GM12891 (cell line): ENCODE results near the gene DRD4.

Source experiments
- DNase-seq: peaks from one replicate; pipeline ENCODE4 v3.0.0; 2011; ENCODE audit warnings: low spot score; ENCODE audit not compliant: insufficient read length
- FAIRE-seq: peaks from 2 replicates; lab custom pipeline; 2011; peaks lifted over from hg19 to GRCh38; lab: Jason Lieb, UNC
- PAX5 ChIP-seq: IDR thresholded peaks from 2 replicates; pipeline ENCODE4 v1.6.1; 2011; ENCODE audit warnings: low read length, moderate library complexity, mild to moderate bottlenecking; ENCODE audit not compliant: insufficient read depth, severe bottlenecking
- POLR2A ChIP-seq: IDR thresholded peaks from 2 replicates; pipeline ENCODE4 v1.6.1; 2011; ENCODE audit warnings: low read depth, low read length, control low read depth
- POLR2AphosphoS5 ChIP-seq: IDR thresholded peaks from 2 replicates; pipeline ENCODE4 v1.6.1; 2011; ENCODE audit warnings: low read depth, low read length, control low read depth
- POU2F2 ChIP-seq: IDR thresholded peaks from 2 replicates; pipeline ENCODE4 v1.6.1; 2011; ENCODE audit warnings: low read depth, mild to moderate bottlenecking, control low read depth, low read length, moderate library complexity
- SPI1 ChIP-seq: IDR thresholded peaks from 2 replicates; pipeline ENCODE4 v1.6.1; 2011; ENCODE audit warnings: low read depth, low read length, control low read depth
- TAF1 ChIP-seq: IDR thresholded peaks from 2 replicates; pipeline ENCODE4 v1.6.1; 2011; ENCODE audit warnings: low read depth, low read length, control low read depth

Gene DRD4

GRCh38 chr11:608791-609251 lies 28.2 kb upstream of the DRD4 start:
- TF ChIP-seq TAF1 (no peak), PAX5 (no peak), POU2F2 (no peak), POLR2AphosphoS5 (no peak), POLR2A (no peak), SPI1 (no peak)
- no peak for FAIRE-seq

DNA sequence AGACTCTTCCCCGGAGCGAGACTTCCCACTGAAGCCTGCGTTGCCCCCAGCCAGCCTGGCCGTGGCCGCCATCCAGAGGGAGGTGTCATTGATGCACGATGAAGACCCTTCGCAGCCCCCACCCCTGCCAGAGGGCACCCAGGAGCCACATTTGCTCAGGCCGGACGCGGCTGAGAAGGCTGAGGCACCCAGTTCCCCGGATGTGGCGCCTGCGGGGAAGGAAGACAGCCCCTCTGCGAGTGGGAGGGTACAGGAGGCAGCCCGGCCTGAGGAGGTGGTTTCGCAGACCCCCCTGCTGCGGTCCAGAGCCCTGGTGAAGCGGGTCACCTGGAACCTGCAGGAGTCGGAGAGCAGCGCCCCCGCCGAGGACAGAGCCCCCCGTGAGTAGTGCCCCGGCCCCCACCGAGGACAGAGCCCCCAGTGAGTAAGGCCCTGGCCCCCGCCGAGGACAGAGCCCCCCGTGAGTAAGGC lies 27.7 kb upstream of the DRD4 start:
- FAIRE-seq (no peak), DNase-seq (no peak)
- TF ChIP-seq POLR2A, result no peak
- TF ChIP-seq PAX5, result no peak
- no peak for TF ChIP-seq POLR2AphosphoS5
- TF ChIP-seq POU2F2, result no peak
- TF ChIP-seq TAF1, result no peak
- TF ChIP-seq SPI1, result no peak

More at GRCh38 chr11:608791-609251, 28.2 kb upstream of the DRD4 start:
- no peak for DNase-seq

DNA sequence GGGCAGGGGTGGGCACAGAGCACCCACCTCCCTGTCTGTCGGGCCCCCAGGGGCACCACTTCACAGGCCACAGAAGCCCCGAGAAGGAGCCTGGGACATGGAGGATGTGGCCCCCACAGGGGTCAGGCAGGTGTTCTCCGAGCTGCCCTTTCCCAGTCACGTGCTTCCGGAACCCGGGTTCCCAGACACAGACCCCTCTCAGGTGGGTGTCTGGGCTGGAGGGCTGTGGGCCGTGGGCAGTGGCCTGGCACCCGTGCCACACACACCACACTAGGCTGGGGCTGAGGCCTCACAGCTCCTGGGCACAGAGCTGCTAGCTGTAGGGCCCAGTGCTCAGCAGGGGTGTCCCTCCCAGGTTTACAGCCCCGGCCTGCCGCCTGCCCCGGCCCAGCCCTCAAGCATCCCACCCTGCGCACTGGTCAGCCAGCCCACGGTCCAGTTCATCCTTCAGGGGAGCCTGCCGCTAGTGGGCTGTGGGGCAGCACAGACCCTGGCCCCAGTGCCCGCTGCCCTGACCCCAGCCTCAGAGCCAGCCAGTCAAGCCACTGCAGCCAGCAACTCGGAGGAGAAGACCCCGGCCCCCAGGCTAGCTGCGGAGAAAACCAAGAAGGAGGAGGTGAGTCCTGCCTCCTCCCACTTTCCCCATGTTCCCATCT lies 26.8 kb upstream of the DRD4 start:
- TF ChIP-seq POU2F2 (no peak), POLR2AphosphoS5 (no peak), PAX5 (no peak), POLR2A (no peak), SPI1 (no peak), TAF1 (no peak)
- FAIRE-seq (no peak), DNase-seq (no peak)

DNA sequence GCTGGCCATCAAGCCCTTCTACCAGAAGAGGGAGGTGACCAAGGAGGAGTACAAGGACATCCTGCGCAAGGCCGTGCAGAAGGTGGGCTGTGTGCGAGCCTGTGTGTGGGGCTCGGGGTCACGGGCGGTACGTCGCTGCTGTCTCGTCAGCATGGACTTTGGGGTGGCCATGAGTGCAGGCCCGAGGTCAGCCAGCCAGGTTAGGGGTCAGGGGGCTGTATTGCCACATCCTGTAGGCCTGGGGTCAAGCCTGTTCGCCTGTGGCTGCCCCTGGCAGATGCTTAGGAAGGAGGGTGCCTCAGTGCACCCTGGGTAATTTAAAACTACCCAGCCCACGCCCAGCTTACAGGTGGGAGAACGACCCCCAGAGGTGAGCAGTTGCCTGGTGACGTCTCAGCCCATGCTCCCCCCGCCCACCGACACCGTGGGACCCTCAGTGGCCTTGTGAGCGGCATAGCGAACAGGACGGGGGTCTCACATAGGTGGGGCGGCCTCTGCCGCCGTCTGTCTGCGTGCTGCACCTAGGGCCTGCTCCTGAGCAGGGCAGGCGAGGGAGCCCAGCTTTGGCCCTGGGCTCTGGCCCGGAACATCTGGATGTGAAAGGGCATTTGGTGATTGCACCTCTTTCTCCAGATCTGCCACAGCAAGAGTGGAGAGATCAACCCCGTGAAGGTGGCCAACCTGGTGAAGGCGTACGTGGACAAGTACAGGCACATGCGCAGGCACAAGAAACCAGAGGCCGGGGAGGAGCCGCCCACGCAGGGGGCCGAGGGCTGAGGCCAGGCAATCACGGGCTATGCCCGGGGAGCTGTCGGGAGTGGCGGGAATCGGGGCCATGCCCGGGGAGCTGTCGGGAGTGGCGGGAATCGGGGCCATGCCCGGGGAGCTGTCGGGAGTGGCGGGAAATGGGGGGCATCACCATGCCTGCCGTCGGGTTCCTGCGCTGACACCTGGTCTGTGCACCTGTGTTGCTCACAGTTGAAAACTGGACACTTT lies 25.8 kb upstream of the DRD4 start:
- FAIRE-seq, result no peak
- TF ChIP-seq POU2F2 (no peak; the same call in none of the 2 replicates), TAF1 (no peak), PAX5 (no peak), POLR2AphosphoS5 (peak; percentile 71), SPI1 (no peak), POLR2A (peak; percentile 69)
- no peak for DNase-seq

GRCh38 chr11:612201-612960 lies 24.7 kb upstream of the DRD4 start:
- FAIRE-seq (peak; percentile 58), DNase-seq (no peak)
- TF ChIP-seq TAF1, result no peak
- no peak; the same call in none of the 2 replicates for TF ChIP-seq POLR2A
- no peak for TF ChIP-seq PAX5
- no peak for TF ChIP-seq SPI1
- no peak for TF ChIP-seq POLR2AphosphoS5
- no peak for TF ChIP-seq POU2F2

GRCh38 chr11:612961-613300 lies 24.1 kb upstream of the DRD4 start:
- TF ChIP-seq PAX5, result no peak
- TF ChIP-seq POLR2AphosphoS5, result peak; percentile 44; the same call in 1 of the 2 replicates
- DNase-seq (no peak), FAIRE-seq (no peak)

- FAIRE-seq (peak; percentile 95), DNase-seq (peak; percentile 72)
- 0 out of 2 replicates have a peak, but pooled peaks have one; percentile 35 for TF ChIP-seq POLR2AphosphoS5
- TF ChIP-seq PAX5, result no peak
- TF ChIP-seq POLR2A, result peak; percentile 31; the same call in 1 of the 2 replicates
- TF ChIP-seq TAF1, result 0 out of 2 replicates have a peak, but pooled peaks have one; percentile 28
- no peak for TF ChIP-seq POU2F2
- TF ChIP-seq SPI1, result no peak
Observed at GRCh38 chr11:613369-613968, 23.6 kb upstream of the DRD4 start.

- no peak for DNase-seq
- peak; percentile 28 for FAIRE-seq
- TF ChIP-seq POLR2AphosphoS5 (no peak; the same call in 1 of the 2 replicates), PAX5 (no peak), POLR2A (no peak), SPI1 (no peak), TAF1 (no peak), POU2F2 (peak; percentile 29; the same call in 1 of the 2 replicates)
Observed at GRCh38 chr11:614021-614622, 22.9 kb upstream of the DRD4 start.

GRCh38 chr11:614623-615503 lies 22.2 kb upstream of the DRD4 start:
- DNase-seq, result no peak
- no peak for FAIRE-seq
- TF ChIP-seq TAF1, result peak; percentile 32; the same call in 1 of the 2 replicates
- TF ChIP-seq SPI1, result no peak
